Endothelial cell of umbilical vein (primary cell): ENCODE measurements around the gene SULT1C2.

Experiments used
- CTCF ChIP-seq, 2 donors: IDR thresholded peaks; 1 replicate in 1 of 2; 2 replicates in 1 of 2; pipeline ENCODE4 v1.5.1; 2011; ENCODE audit warnings: low read length in 2 of 2, mild to moderate bottlenecking in 2 of 2, moderate library complexity in 2 of 2, control low read depth in 1 of 2, inconsistent platforms in 1 of 2, low read depth in 1 of 2; ENCODE audit not compliant: insufficient read depth in 1 of 2; ENCODE audit errors: extremely low read depth in 1 of 2
- EZH2 ChIP-seq: IDR thresholded peaks from 2 replicates; pipeline ENCODE4 v1.6.1; 2012; ENCODE audit warnings: borderline replicate concordance, low read depth, mild to moderate bottlenecking, moderate library complexity, low read length, inconsistent platforms; ENCODE audit not compliant: severe bottlenecking
- FOS ChIP-seq: IDR thresholded peaks from 2 replicates; pipeline ENCODE4 v1.6.1; 2011; ENCODE audit warnings: mild to moderate bottlenecking, low read length, moderate library complexity, borderline replicate concordance; ENCODE audit not compliant: insufficient read depth
- GATA2 ChIP-seq: IDR thresholded peaks from 2 replicates; pipeline ENCODE4 v1.7.0; 2011; ENCODE audit warnings: low read depth, mild to moderate bottlenecking, moderate library complexity, mixed read lengths, low read length; ENCODE audit not compliant: insufficient read length, insufficient read depth
- MYC ChIP-seq: IDR thresholded peaks from one replicate; pipeline ENCODE4 v1.6.1; 2011; ENCODE audit warnings: mild to moderate bottlenecking, low read depth, low read length
- POLR2A ChIP-seq: IDR thresholded peaks from 2 replicates; pipeline ENCODE4 v1.6.1; 2012; ENCODE audit warnings: low read depth, mild to moderate bottlenecking, control low read depth, low read length
- POLR2AphosphoS5 ChIP-seq: IDR thresholded peaks from 2 replicates; pipeline ENCODE4 v1.6.1; 2012; ENCODE audit warnings: low read depth, mild to moderate bottlenecking, control low read depth, low read length, moderate library complexity; ENCODE audit not compliant: insufficient read depth
- TF ChIP-seq, protein P1 (sequence below): IDR thresholded peaks from 2 replicates; pipeline ENCODE4 v1.6.1; 2011; ENCODE audit not compliant: insufficient read depth, insufficient read length

DNA sequence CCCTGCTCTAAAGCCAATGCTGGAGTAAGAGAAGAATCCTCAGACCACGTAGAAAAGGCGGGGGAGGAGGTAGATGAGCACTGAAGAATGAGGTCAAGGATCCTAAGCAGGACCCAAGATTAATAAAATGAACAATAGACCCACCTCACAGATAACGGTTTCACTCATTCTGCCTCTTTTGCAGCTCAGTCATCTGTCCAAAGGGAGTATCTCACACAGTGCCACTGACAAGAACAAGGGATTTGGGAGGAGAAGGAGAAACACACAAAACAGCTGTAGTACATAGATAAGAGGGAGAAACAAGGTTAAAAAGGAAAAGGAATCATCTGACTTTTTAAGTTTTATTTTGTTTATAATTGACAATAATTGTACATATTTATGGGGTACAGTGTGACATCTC, 58.1 kb downstream of the SULT1C2 start:
- TF ChIP-seq POLR2AphosphoS5 = no peak
- no peak for TF ChIP-seq CTCF (IDR thresholded peaks at IDR 0.05; ENCODE audit: extremely low read depth in 1 of 2, insufficient read depth in 1 of 2, low read depth in 1 of 2, low read length in 2 of 2)
- TF ChIP-seq, protein P1, sequence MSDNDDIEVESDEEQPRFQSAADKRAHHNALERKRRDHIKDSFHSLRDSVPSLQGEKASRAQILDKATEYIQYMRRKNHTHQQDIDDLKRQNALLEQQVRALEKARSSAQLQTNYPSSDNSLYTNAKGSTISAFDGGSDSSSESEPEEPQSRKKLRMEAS = no peak
- TF ChIP-seq MYC = no peak
- TF ChIP-seq POLR2A = no peak
- no peak for TF ChIP-seq EZH2
- TF ChIP-seq FOS = no peak
- TF ChIP-seq GATA2 = no peak
